KMS-11 (cell line): ENCODE data around the gene ZNF397.

Experiments used
- H2AFZ ChIP-seq: fragments of 200-600 bp; sonication (generic); 2 replicates; pipeline ENCODE4 v1.6.1; 2016; ENCODE audit warnings: antibody characterized with exemption, mixed run types, low read depth
- H3K27ac ChIP-seq: fragments of 200-600 bp; sonication (generic); 2 replicates; pipeline ENCODE4 v1.6.1; 2016; ENCODE audit warnings: mild to moderate bottlenecking, mixed run types
- H3K27me3 ChIP-seq: fragments of 200-600 bp; sonication (generic); 2 replicates; pipeline ENCODE4 v1.6.1; 2017; ENCODE audit warnings: mild to moderate bottlenecking, low read depth, mixed run types, moderate library complexity; ENCODE audit not compliant: insufficient read depth
- H3K36me3 ChIP-seq: fragments of 200-600 bp; sonication (generic); 2 replicates; pipeline ENCODE4 v1.6.1; 2017; ENCODE audit warnings: mild to moderate bottlenecking, mixed run types; ENCODE audit not compliant: insufficient read depth
- H3K4me1 ChIP-seq: fragments of 200-600 bp; sonication (generic); 2 replicates; pipeline ENCODE4 v1.6.1; 2016; ENCODE audit warnings: mild to moderate bottlenecking, low read depth, mixed run types; ENCODE audit not compliant: poor library complexity, severe bottlenecking
- H3K4me2 ChIP-seq: fragments of 200-600 bp; sonication (generic); 2 replicates; pipeline ENCODE4 v1.7.0; 2016; ENCODE audit warnings: mild to moderate bottlenecking, mixed run types
- H3K4me3 ChIP-seq: fragments of 200-600 bp; sonication (generic); IDR thresholded peaks from 2 replicates; pipeline ENCODE4 v1.6.1; 2017; ENCODE audit warnings: low read depth, low read length, mixed read lengths; ENCODE audit not compliant: insufficient read depth
- H3K79me2 ChIP-seq: fragments of 200-600 bp; sonication (generic); 2 replicates; pipeline ENCODE4 v1.6.1; 2016; ENCODE audit warnings: low read depth, mixed run types; ENCODE audit not compliant: insufficient read depth
- H3K9ac ChIP-seq: fragments of 200-600 bp; sonication (generic); 2 replicates; pipeline ENCODE4 v1.6.1; 2016; ENCODE audit warnings: mild to moderate bottlenecking, mixed run types
- H4K20me1 ChIP-seq: fragments of 200-600 bp; sonication (generic); 2 replicates; pipeline ENCODE4 v1.6.1; 2016; ENCODE audit warnings: mild to moderate bottlenecking, mixed run types; ENCODE audit not compliant: insufficient read depth
- TF ChIP-seq, protein P1 (sequence below): fragments of 200-600 bp; sonication (generic); conservative IDR thresholded peaks from 2 replicates; pipeline ENCODE4 v1.6.1; 2017; ENCODE audit warnings: low read depth, mild to moderate bottlenecking, antibody characterized with exemption, low read length, moderate library complexity, mixed read lengths

The ZNF397 gene

GRCh38 chr18:35267809-35268208 lies 27.0 kb downstream of the ZNF397 start:
- Histone ChIP-seq H4K20me1 (no peaks in the 10 kb centered on the region), H3K36me3 (no peaks in the 10 kb centered on the region), H3K27ac (no peak overlapping the region), H3K4me1 (no peaks in the 10 kb centered on the region), H3K4me3 (no peak overlapping the region), H3K27me3 (no peaks in the 10 kb centered on the region), H2AFZ (no peak overlapping the region), H3K9ac (no peak overlapping the region), H3K79me2 (no peaks in the 10 kb centered on the region), H3K4me2 (no peak overlapping the region)
- TF ChIP-seq, protein P1, sequence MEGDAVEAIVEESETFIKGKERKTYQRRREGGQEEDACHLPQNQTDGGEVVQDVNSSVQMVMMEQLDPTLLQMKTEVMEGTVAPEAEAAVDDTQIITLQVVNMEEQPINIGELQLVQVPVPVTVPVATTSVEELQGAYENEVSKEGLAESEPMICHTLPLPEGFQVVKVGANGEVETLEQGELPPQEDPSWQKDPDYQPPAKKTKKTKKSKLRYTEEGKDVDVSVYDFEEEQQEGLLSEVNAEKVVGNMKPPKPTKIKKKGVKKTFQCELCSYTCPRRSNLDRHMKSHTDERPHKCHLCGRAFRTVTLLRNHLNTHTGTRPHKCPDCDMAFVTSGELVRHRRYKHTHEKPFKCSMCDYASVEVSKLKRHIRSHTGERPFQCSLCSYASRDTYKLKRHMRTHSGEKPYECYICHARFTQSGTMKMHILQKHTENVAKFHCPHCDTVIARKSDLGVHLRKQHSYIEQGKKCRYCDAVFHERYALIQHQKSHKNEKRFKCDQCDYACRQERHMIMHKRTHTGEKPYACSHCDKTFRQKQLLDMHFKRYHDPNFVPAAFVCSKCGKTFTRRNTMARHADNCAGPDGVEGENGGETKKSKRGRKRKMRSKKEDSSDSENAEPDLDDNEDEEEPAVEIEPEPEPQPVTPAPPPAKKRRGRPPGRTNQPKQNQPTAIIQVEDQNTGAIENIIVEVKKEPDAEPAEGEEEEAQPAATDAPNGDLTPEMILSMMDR = no peak

DNA sequence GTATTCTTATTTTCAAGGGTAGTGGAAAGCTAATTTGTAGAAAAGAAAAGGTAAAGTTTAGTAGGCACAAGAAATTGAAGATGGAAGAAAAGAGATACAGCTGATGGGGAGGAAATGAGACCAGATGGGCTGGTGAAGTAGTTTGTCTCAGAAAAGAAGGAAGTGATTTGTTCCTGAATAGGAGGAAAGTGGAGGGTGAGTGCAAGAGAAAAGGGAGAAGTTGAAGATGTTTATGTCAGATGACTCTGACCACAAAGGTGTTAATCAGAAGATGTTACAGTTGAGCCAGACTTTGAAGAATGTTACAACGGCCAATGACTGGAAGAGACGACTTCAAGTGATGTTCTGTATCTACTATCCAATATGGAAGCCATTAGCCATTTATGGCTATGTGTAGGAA lies 28.0 kb downstream of the ZNF397 start:
- no peaks in the 10 kb centered on the region for H4K20me1 ChIP-seq
- H2AFZ ChIP-seq = no peak overlapping the region
- TF ChIP-seq, protein P1 = no peak
- no peak overlapping the region for H3K4me2 ChIP-seq
- no peaks in the 10 kb centered on the region for H3K79me2 ChIP-seq
- H3K27ac ChIP-seq = no peak overlapping the region
- H3K9ac ChIP-seq = no peak overlapping the region
- H3K4me1 ChIP-seq = no peaks in the 10 kb centered on the region
- no peaks in the 10 kb centered on the region for H3K27me3 ChIP-seq
- no peak overlapping the region for H3K4me3 ChIP-seq
- no peaks in the 10 kb centered on the region for H3K36me3 ChIP-seq

DNA sequence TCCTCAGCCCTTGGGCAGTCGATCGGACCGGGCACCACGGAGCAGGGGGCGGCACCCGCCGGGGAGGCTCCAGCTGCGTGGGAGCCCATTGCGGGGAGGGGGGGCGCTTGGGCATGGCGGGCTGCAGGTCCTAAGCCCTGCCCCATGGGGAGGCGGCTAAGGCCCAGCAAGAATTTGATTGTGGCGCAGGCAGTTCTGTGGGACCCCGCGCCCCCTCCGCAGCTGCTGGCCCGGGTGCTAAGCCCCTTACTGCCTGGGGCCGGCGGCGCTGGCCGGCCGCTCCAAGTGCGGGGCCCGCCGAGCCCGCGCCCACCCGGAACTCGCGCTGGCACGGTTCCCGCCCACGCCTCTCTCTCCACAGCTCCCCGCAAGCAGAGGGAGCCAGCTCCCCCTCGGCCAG lies 30.8 kb downstream of the ZNF397 start:
- H3K4me2 ChIP-seq = no peak overlapping the region
- no peak overlapping the region for H3K9ac ChIP-seq
- H3K4me3 ChIP-seq = no peak overlapping the region
- H3K36me3 ChIP-seq = no peaks in the 10 kb centered on the region
- H4K20me1 ChIP-seq = no peaks in the 10 kb centered on the region
- H3K4me1 ChIP-seq = no peaks in the 10 kb centered on the region
- H2AFZ ChIP-seq = no peak overlapping the region
- no peaks in the 10 kb centered on the region for H3K27me3 ChIP-seq
- no peak overlapping the region for H3K27ac ChIP-seq
- H3K79me2 ChIP-seq = no peaks in the 10 kb centered on the region
- TF ChIP-seq, protein P1 = no peak

DNA sequence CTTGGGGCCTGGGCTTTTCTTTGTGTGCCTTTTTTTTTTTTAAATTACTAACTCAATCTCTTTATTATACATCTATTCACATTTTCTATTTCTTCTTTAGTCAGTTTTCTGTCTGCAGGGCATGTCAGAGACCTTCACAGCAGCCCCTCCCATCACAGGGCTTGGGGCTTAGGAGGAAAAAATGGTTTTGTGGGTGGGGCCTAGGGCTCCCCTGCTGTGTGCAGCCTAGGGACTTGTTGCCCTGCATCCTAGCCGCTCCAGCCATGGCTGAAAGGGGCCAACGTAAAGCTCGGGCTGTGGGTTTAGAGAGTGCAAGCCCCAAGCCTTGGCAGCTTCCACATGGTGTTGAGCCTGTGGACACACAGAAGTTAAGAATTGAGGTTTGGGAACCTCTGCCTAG lies 35.4 kb downstream of the ZNF397 start:
- H3K4me1 ChIP-seq = no peaks in the 10 kb centered on the region
- no peak overlapping the region for H3K4me2 ChIP-seq
- no peak overlapping the region for H2AFZ ChIP-seq
- no peak overlapping the region for H3K4me3 ChIP-seq
- H3K36me3 ChIP-seq = no peaks in the 10 kb centered on the region
- H4K20me1 ChIP-seq = peaks cover 2% of the 10 kb centered on the region; the same call in 1 of the 2 replicates
- H3K79me2 ChIP-seq = no peaks in the 10 kb centered on the region
- H3K27ac ChIP-seq = no peak overlapping the region
- no peaks in the 10 kb centered on the region for H3K27me3 ChIP-seq
- no peak overlapping the region for H3K9ac ChIP-seq
- TF ChIP-seq, protein P1 = no peak
